HL-60/S4 treated with phorbol 12-myristate 13-acetate at 8.2 ng/mL for 4 days and 3 days (cell line): Measurements from ENCODE around the gene GPR12.

ENCODE experiments used
- in situ Hi-C: fragments of 300-500 bp; cut with MboI; formaldehyde crosslinking; loops from 2 replicates; pipeline ENCODE4 v1.15.0; 2022; ENCODE audit warnings: low sequenced_read_pairs

Gene GPR12

GRCh38 chr13:26749285-26749684 lies 11.3 kb downstream of the GPR12 start:
- in situ Hi-C loops, result no loop called here

- in situ Hi-C loops, result no loop called here
Observed at GRCh38 chr13:26747706-26748105, 12.9 kb downstream of the GPR12 start.

GRCh38 chr13:26743971-26744370 lies 16.6 kb downstream of the GPR12 start:
- in situ Hi-C loops, result no loop called here

- in situ Hi-C loops, result no loop called here
Observed at GRCh38 chr13:26742691-26743358, 17.8 kb downstream of the GPR12 start.

- in situ Hi-C loops, result no loop called here
Observed at GRCh38 chr13:26735677-26736076, 24.9 kb downstream of the GPR12 start.

- in situ Hi-C loops, result no loop called here
Observed at GRCh38 chr13:26727633-26728032, 33.0 kb downstream of the GPR12 start.

- in situ Hi-C loops, result no loop called here
Observed at GRCh38 chr13:26727122-26727521, 33.5 kb downstream of the GPR12 start.

GRCh38 chr13:26726684-26727083 lies 33.9 kb downstream of the GPR12 start:
- in situ Hi-C loops, result no loop called here

- in situ Hi-C loops, result loop anchor here (25.0 kb wide), 1 partner anchor 164 kb away; no protein-coding TSS in a partner anchor
Observed at GRCh38 chr13:26723620-26724019, 37.0 kb downstream of the GPR12 start.

- in situ Hi-C loops, result loop anchor here (25.0 kb wide), 1 partner anchor 165 kb away; no protein-coding TSS in a partner anchor
Observed at GRCh38 chr13:26722321-26722720, 38.3 kb downstream of the GPR12 start.

- in situ Hi-C loops, result loop anchor here (25.0 kb wide), 1 partner anchor 166 kb away; no protein-coding TSS in a partner anchor
Observed at GRCh38 chr13:26721251-26722121, 39.1 kb downstream of the GPR12 start.

GRCh38 chr13:26719356-26719945 lies 41.1 kb downstream of the GPR12 start:
- in situ Hi-C loops, result loop anchor here (25.0 kb wide), 1 partner anchor 168 kb away; no protein-coding TSS in a partner anchor

GRCh38 chr13:26718872-26719271 lies 41.7 kb downstream of the GPR12 start:
- in situ Hi-C loops, result loop anchor here (25.0 kb wide), 1 partner anchor 168 kb away; no protein-coding TSS in a partner anchor

GRCh38 chr13:26718146-26718545 lies 42.4 kb downstream of the GPR12 start:
- in situ Hi-C loops, result loop anchor here (25.0 kb wide), 1 partner anchor 169 kb away; no protein-coding TSS in a partner anchor

GRCh38 chr13:26716984-26717383 lies 43.6 kb downstream of the GPR12 start:
- in situ Hi-C loops, result loop anchor here (25.0 kb wide), 1 partner anchor 170 kb away; no protein-coding TSS in a partner anchor

- in situ Hi-C loops, result loop anchor here (25.0 kb wide), 1 partner anchor 174 kb away; no protein-coding TSS in a partner anchor
Observed at GRCh38 chr13:26713341-26713740, 47.2 kb downstream of the GPR12 start.

GRCh38 chr13:26711211-26711610 lies 49.4 kb downstream of the GPR12 start:
- in situ Hi-C loops, result loop anchor here (25.0 kb wide), 1 partner anchor 176 kb away; no protein-coding TSS in a partner anchor

GRCh38 chr13:26710166-26710565 lies 50.4 kb downstream of the GPR12 start:
- in situ Hi-C loops, result loop anchor here (25.0 kb wide), 1 partner anchor 177 kb away; no protein-coding TSS in a partner anchor

- in situ Hi-C loops, result loop anchor here (25.0 kb wide), 1 partner anchor 178 kb away; no protein-coding TSS in a partner anchor
Observed at GRCh38 chr13:26709461-26709860, 51.1 kb downstream of the GPR12 start.

GRCh38 chr13:26708007-26708297 lies 52.6 kb downstream of the GPR12 start:
- in situ Hi-C loops, result loop anchor here (25.0 kb wide), 1 partner anchor 179 kb away; no protein-coding TSS in a partner anchor
